CD4-positive, alpha-beta memory T cell (primary cell): ENCODE measurements around the gene UQCRFS1. TPM values are rescaled to one million over a fixed set of nuclear protein-coding genes. Genes with fewer than 3 reads are reported as not detected.
"Not testable (repeated sequence)": the region's sequence is repeated elsewhere in the genome, so short reads cannot be mapped to it uniquely, and the experiment has no call there.

Source experiments
- CTCF ChIA-PET: fragments of 350-600 bp; sonication (Branson Sonifier 250); formaldehyde crosslinking; loops from one replicate; lab custom pipeline; 2021; ENCODE audit warnings: inconsistent platforms; ENCODE audit not compliant: partially characterized antibody; lab: Charles Lee
- POLR2A ChIA-PET: fragments of 350-600 bp; sonication (Branson Sonifier 250); formaldehyde crosslinking; loops from one replicate; lab custom pipeline; 2021; ENCODE audit not compliant: partially characterized antibody; lab: Charles Lee
- DNase-seq, 5 donors: peaks; one replicate each; pipeline versions ENCODE4 v3.0.0 to v3.0.0-alpha.2; 2020 to 2022; ENCODE audit warnings: mixed read lengths in 1 of 5
- H3K27ac ChIP-seq: one replicate; pipeline ENCODE4 v1.7.0; 2013; ENCODE audit warnings: low read depth, low read length
- H3K27me3 ChIP-seq: 2 replicates; pipeline ENCODE4 v1.7.0; 2013; ENCODE audit warnings: mild to moderate bottlenecking, low read length, moderate library complexity; ENCODE audit not compliant: insufficient read depth
- H3K36me3 ChIP-seq: 2 replicates; pipeline ENCODE4 v1.7.0; 2013; ENCODE audit warnings: mild to moderate bottlenecking, low read length, moderate library complexity; ENCODE audit not compliant: insufficient read depth
- H3K4me1 ChIP-seq: 2 replicates; pipeline ENCODE4 v1.7.0; 2013; ENCODE audit warnings: mild to moderate bottlenecking, low read length, moderate library complexity; ENCODE audit not compliant: insufficient read depth
- H3K4me3 ChIP-seq, 2 donors: one replicate each; pipeline ENCODE4 v1.7.0; 2013; ENCODE audit warnings: low read length in 2 of 2, mild to moderate bottlenecking in 1 of 2
- H3K9me3 ChIP-seq, 2 donors: one replicate each; pipeline ENCODE4 v1.7.0; 2013; ENCODE audit warnings: low read length in 2 of 2, control low read depth in 1 of 2; ENCODE audit not compliant: control insufficient read depth in 1 of 2
- H3K27ac Mint-ChIP-seq, 7 donors: one replicate each; pipeline ENCODE4 v1.8.0; 2020 to 2021; ENCODE audit warnings: mixed read lengths in 7 of 7, mild to moderate bottlenecking in 6 of 7, inconsistent platforms in 3 of 7, moderate library complexity in 3 of 7
- H3K27me3 Mint-ChIP-seq, 2 donors: one replicate each; pipeline ENCODE4 v1.8.0; 2020 to 2021; ENCODE audit warnings: mixed read lengths in 2 of 2
- H3K36me3 Mint-ChIP-seq, 2 donors: one replicate each; pipeline ENCODE4 v1.8.0; 2020 to 2021; ENCODE audit warnings: mixed read lengths in 2 of 2, inconsistent platforms in 1 of 2, mild to moderate bottlenecking in 1 of 2
- H3K4me1 Mint-ChIP-seq, 4 donors: one replicate each; pipeline ENCODE4 v1.8.0; 2020 to 2021; ENCODE audit warnings: mixed read lengths in 4 of 4, mild to moderate bottlenecking in 1 of 4
- H3K4me3 Mint-ChIP-seq, 8 donors: one replicate each; pipeline ENCODE4 v1.8.0; 2020 to 2021; ENCODE audit warnings: mixed read lengths in 8 of 8, mild to moderate bottlenecking in 7 of 8, moderate library complexity in 6 of 8, inconsistent platforms in 3 of 8
- H3K9me3 Mint-ChIP-seq, 8 donors: one replicate each; pipeline ENCODE4 v1.8.0; 2020 to 2021; ENCODE audit warnings: mixed read lengths in 8 of 8, mild to moderate bottlenecking in 5 of 8, inconsistent platforms in 3 of 8, moderate library complexity in 1 of 8
- intact Hi-C: fragments of 100-400 bp; cut with micrococcal nuclease; formaldehyde crosslinking; loops from one replicate; pipeline ENCODE4 v1.15.1; 2023
- polyA plus RNA-seq, 2 donors: library from polyadenylated mRNA; unstranded; fragments of 300-500 nt; fragmentation: Illumina TruSeq; gene quantifications; one replicate each; pipeline ENCODE4 v1.2.3, GENCODE V29; 2021
- total RNA-seq, 2 experiments: library from RNA; stranded (reverse); gene quantifications; one replicate each; pipeline ENCODE4 v1.2.3, GENCODE V29; 2021

The UQCRFS1 gene
- total and polyA plus RNA-seq, 4 experiments from 2014 or later = 16.2 to 114 (median 43.6) TPM

DNA sequence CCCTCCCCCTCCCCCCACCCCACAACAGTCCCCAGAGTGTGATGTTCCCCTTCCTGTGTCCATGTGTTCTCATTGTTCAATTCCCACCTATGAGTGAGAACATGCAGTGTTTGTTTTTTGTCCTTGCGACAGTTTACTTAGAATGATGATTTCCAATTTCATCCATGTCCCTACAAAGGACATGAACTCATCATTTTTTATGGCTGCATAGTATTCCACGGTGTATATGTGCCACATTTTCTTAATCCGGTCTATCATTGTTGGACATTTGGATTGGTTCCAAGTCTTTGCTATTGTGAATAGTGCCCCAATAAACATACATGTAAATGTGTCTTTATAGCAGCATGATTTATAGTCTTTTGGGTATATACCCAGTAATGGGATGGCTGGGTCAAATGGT is 2.4 kb downstream of the UQCRFS1 start:
- H3K4me1 ChIP-seq = peaks cover 36% of the 10 kb centered on the region
- H3K9me3 Mint-ChIP-seq, POLR2A ChIA-PET, H3K27ac ChIP-seq, H3K4me3 ChIP-seq, H3K27me3 ChIP-seq, CTCF ChIA-PET, DNase-seq, H3K9me3 ChIP-seq, H3K27me3 Mint-ChIP-seq: not testable (repeated sequence)
- peak overlapping the region in 5 of 8 donors; percentile 26 to 69 (median 35) for H3K4me3 Mint-ChIP-seq
- intact Hi-C loops = loop anchor here (5.0 to 10.0 kb wide), 4 partner anchors 397 to 1418 kb away; partner anchors contain the start of genes POP4 and URI1
- H3K4me1 Mint-ChIP-seq = peaks cover 35 to 64% (median 51%) of the 10 kb centered on the region in 4 donors
- H3K36me3 ChIP-seq = peaks cover 11% of the 10 kb centered on the region
- peaks cover 37 to 50% of the 10 kb centered on the region in 2 donors for H3K36me3 Mint-ChIP-seq
- peak overlapping the region in 3 of 7 donors; percentile 53 to 94 (median 59) for H3K27ac Mint-ChIP-seq

DNA sequence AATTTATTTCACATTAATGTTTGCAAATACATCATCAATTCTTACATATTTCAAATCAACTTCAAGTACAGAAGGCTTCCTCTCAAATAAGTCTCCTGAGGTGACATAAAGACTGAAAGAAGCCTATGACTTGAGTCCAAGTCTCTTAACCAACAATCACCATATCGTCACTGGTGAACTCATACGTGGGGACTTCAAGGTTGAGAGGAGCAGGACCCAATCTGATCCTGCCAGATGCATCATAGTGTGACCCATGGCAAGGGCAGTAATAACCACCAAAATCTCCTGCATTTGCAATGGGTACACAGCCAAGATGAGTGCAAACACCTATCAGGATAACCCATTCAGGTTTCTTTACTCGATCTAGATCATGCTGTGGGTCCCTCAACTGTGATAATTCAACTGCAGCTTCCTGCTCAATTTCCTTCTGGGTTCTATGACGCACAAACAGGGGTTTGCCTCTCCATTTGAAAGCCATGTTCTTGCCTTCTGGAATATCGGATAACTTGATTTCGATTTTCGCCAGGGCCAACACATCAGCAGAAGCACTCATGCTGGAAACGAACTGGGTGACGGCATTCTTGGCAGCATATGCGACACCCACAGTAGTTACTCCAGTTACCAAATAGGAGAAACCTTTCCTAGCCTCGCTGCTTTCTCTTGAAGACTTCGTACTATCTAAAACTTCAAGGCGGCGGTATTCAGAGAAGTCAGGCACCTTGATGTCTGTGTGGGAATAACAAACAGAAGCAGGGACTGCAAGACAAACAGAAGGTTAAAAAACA is 5.4 kb downstream of the UQCRFS1 start:
- peaks cover 37 to 71% (median 52%) of the 10 kb centered on the region in 4 donors for H3K4me1 Mint-ChIP-seq

DNA sequence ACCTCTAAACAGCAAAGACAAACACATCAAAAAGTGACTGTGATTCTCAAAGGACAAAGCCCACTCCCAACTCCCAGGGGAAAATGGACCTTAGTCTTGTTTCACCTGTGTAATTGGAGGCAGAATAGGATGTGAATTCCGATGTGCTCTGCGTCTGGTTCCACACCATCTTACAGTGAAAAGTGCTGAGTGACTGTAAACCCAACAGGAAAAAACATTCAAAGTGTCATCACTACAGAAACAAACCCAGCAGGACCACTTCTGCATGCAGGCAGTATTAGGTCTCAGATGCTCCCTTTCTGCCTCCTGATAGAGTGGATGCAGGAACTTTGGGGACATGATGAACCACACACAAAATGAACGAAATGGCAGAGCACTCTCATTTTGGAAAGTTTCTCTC is 6.5 kb downstream of the UQCRFS1 start:
- ChIA-PET POLR2A (no interaction called here), CTCF (no interaction called here)
- Mint-ChIP-seq H3K27me3 (no peaks in the 10 kb centered on the region), H3K4me1 (peaks cover 28 to 60% (median 42%) of the 10 kb centered on the region in 4 donors), H3K36me3 (peaks cover 36 to 55% of the 10 kb centered on the region in 2 donors), H3K27ac (no peak overlapping the region), H3K4me3 (no peak overlapping the region), H3K9me3 (peaks cover 0 to 4% (median under 1%) of the 10 kb centered on the region in 8 donors)
- Histone ChIP-seq H3K27me3 (no peaks in the 10 kb centered on the region), H3K4me1 (peaks cover 22% of the 10 kb centered on the region), H3K36me3 (peaks cover 11% of the 10 kb centered on the region), H3K4me3 (no peak overlapping the region), H3K9me3 (no peaks in the 10 kb centered on the region), H3K27ac (no peak overlapping the region)
- DNase-seq = no peak
- intact Hi-C loops = no loop called here

More for the DNA sequence above, 5.4 kb downstream of the UQCRFS1 start:
- intact Hi-C loops, H3K4me3 Mint-ChIP-seq, H3K9me3 Mint-ChIP-seq, H3K27ac Mint-ChIP-seq, H3K27ac ChIP-seq, CTCF ChIA-PET, H3K27me3 Mint-ChIP-seq, POLR2A ChIA-PET, H3K9me3 ChIP-seq, H3K27me3 ChIP-seq, H3K4me3 ChIP-seq, DNase-seq: not testable (repeated sequence)
- Histone ChIP-seq H3K4me1 (peaks cover 30% of the 10 kb centered on the region), H3K36me3 (peaks cover 11% of the 10 kb centered on the region)
- peaks cover 44 to 65% of the 10 kb centered on the region in 2 donors for H3K36me3 Mint-ChIP-seq

DNA sequence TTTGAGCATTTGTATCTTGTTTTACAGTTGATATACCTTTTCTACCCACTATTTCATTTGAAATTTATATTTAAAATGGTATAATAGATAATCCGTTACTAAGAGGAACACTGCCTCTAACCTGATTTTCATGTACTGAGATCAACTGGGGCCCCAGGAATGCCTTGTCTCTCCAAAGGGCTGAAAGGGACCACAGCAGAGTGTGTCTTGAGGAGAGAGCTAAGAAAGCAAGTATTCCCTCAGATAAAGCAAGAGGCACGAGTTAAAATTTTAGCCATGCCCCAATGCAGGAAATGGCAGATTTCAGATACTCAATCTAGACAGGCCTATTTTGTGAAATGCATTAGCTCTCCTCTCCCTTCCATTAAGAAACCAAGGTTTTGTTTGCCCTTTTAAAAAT is 10.7 kb downstream of the UQCRFS1 start:
- intact Hi-C loops = no loop called here
- H3K4me1 ChIP-seq = no peaks in the 10 kb centered on the region
- no peaks in the 10 kb centered on the region for H3K27me3 ChIP-seq
- H3K36me3 ChIP-seq = peaks cover 11% of the 10 kb centered on the region
- Mint-ChIP-seq H3K27me3 (no peaks in the 10 kb centered on the region), H3K27ac (no peak overlapping the region), H3K4me1 (peaks cover 6 to 29% (median 16%) of the 10 kb centered on the region in 4 donors), H3K36me3 (peaks cover 28 to 34% of the 10 kb centered on the region in 2 donors), H3K9me3 (peaks cover 0 to 21% (median 13%) of the 10 kb centered on the region in 8 donors), H3K4me3 (no peak overlapping the region)
- DNase-seq = no peak
- no peak overlapping the region for H3K4me3 ChIP-seq
- no peaks in the 10 kb centered on the region for H3K9me3 ChIP-seq
- ChIA-PET CTCF (no interaction called here), POLR2A (no interaction called here)
- H3K27ac ChIP-seq = no peak overlapping the region

DNA sequence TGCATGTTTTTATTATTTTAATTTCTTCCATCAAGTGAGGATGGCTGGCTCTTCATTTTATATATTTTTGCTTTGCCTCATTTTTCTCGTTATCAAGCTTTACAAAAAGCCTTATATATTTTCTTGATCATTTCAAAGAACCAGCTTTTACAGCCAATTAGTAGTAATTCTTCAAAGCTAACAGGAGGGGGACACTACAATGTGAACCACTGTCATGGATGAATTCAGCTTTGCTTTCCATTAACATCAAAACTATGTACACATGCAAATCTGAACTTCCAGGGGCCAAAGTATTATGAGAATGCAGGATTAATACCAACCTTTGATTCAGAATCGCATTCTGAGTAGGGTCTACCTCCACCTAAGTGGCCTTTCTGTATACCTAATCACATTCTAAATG is 11.1 kb downstream of the UQCRFS1 start:
- ChIA-PET POLR2A (no interaction called here), CTCF (no interaction called here)
- H3K27me3 ChIP-seq = no peaks in the 10 kb centered on the region
- DNase-seq = no peak
- H3K4me3 ChIP-seq = no peak overlapping the region
- H3K27ac ChIP-seq = no peak overlapping the region
- Mint-ChIP-seq H3K9me3 (peaks cover 0 to 25% (median 15%) of the 10 kb centered on the region in 8 donors), H3K4me3 (no peak overlapping the region), H3K27me3 (no peaks in the 10 kb centered on the region), H3K4me1 (peaks cover 6 to 27% (median 15%) of the 10 kb centered on the region in 4 donors), H3K27ac (no peak overlapping the region), H3K36me3 (peaks cover 27 to 32% of the 10 kb centered on the region in 2 donors)
- peaks cover 8% of the 10 kb centered on the region for H3K36me3 ChIP-seq
- no peaks in the 10 kb centered on the region for H3K9me3 ChIP-seq
- intact Hi-C loops = no loop called here
- no peaks in the 10 kb centered on the region for H3K4me1 ChIP-seq

DNA sequence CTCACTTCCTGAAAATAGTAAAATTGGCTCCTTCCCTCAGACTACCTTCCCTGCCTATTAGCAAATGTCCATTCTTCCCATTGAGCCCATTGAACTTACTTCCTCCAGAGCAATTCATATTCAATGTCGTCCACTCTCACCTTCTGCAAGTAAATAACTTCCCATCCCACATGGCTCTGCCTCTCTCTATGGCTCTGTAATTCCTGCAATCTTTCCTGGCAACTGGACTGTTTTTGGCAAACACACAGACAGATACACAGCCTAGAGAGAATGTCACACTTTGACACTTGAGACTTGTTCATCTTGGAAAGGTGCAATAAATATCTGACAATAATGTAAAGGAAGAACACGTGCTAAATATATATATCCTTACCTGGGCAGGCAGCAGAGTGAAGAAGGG is 18.3 kb downstream of the UQCRFS1 start:
- no peaks in the 10 kb centered on the region for H3K36me3 ChIP-seq
- H3K4me1 Mint-ChIP-seq = peaks cover 0 to 7% (median 6%) of the 10 kb centered on the region in 4 donors
- peak overlapping the region in 1 of 7 donors; percentile 1 for H3K27ac Mint-ChIP-seq
- H3K4me1 ChIP-seq = no peaks in the 10 kb centered on the region
- ChIA-PET CTCF (no interaction called here), POLR2A (no interaction called here)
- H3K9me3 Mint-ChIP-seq = peaks cover 0 to 23% (median 15%) of the 10 kb centered on the region in 8 donors
- no peak for DNase-seq
- H3K27me3 Mint-ChIP-seq = no peaks in the 10 kb centered on the region
- no peak overlapping the region for H3K27ac ChIP-seq
- intact Hi-C loops = no loop called here
- no peaks in the 10 kb centered on the region for H3K27me3 ChIP-seq
- no peaks in the 10 kb centered on the region for H3K9me3 ChIP-seq
- H3K4me3 Mint-ChIP-seq = no peak overlapping the region
- H3K36me3 Mint-ChIP-seq = peaks cover 3 to 4% of the 10 kb centered on the region in 2 donors
- H3K4me3 ChIP-seq = no peak overlapping the region

DNA sequence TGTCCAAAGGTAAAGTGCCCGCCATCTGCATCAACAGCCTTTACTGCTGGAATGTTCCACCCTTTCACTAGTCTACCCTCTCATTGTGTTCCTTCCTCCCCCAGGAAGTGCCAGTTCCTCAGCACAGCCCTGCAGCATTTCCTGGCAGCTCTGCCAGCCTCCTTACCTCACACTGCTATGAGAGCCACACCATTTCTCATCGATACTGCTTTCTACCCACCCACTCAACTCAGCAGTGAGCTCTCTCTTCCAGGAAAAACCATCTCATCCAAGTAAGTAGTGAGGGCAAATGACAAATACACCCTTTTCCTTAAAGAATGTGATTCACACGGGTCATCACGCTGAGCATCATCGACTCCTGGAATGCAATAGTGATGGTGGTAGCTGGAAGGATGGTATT is 19.8 kb downstream of the UQCRFS1 start:
- Histone ChIP-seq H3K36me3 (no peaks in the 10 kb centered on the region), H3K4me1 (no peaks in the 10 kb centered on the region), H3K9me3 (no peaks in the 10 kb centered on the region), H3K27me3 (no peaks in the 10 kb centered on the region), H3K4me3 (no peak overlapping the region), H3K27ac (no peak overlapping the region)
- Mint-ChIP-seq H3K9me3 (peaks cover 0 to 13% (median 6%) of the 10 kb centered on the region in 8 donors), H3K4me1 (peaks cover 0 to 7% (median 6%) of the 10 kb centered on the region in 4 donors), H3K27ac (peak overlapping the region in 2 of 7 donors; percentile 63 to 69), H3K36me3 (peaks cover 0 to 3% of the 10 kb centered on the region in 2 donors), H3K4me3 (no peak overlapping the region), H3K27me3 (no peaks in the 10 kb centered on the region)
- POLR2A ChIA-PET = no interaction called here
- no peak for DNase-seq
- CTCF ChIA-PET = no interaction called here
- intact Hi-C loops = no loop called here
